Measurements from ENCODE around the gene WWC2.

WWC2 gene

GRCh38 chr4:183303301-183303700 lies 204.2 kb downstream of the WWC2 start:
- no peak overlapping the region for H3K4me3 ChIP-seq (ENCODE audit: low read depth, low read length)
- DNase-seq: no peak
- no peak overlapping the region for H3K27ac ChIP-seq
- H3K9me3 ChIP-seq (ENCODE audit: severe bottlenecking): no peaks in the 10 kb centered on the region
- TF ChIP-seq, protein P1, sequence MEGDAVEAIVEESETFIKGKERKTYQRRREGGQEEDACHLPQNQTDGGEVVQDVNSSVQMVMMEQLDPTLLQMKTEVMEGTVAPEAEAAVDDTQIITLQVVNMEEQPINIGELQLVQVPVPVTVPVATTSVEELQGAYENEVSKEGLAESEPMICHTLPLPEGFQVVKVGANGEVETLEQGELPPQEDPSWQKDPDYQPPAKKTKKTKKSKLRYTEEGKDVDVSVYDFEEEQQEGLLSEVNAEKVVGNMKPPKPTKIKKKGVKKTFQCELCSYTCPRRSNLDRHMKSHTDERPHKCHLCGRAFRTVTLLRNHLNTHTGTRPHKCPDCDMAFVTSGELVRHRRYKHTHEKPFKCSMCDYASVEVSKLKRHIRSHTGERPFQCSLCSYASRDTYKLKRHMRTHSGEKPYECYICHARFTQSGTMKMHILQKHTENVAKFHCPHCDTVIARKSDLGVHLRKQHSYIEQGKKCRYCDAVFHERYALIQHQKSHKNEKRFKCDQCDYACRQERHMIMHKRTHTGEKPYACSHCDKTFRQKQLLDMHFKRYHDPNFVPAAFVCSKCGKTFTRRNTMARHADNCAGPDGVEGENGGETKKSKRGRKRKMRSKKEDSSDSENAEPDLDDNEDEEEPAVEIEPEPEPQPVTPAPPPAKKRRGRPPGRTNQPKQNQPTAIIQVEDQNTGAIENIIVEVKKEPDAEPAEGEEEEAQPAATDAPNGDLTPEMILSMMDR (IDR thresholded peaks at IDR 0.05; ENCODE audit: low read depth, low read length): no peak
- H3K36me3 ChIP-seq: no peaks in the 10 kb centered on the region
- H3K27me3 ChIP-seq (ENCODE audit: insufficient read depth, low read depth, severe bottlenecking): no peaks in the 10 kb centered on the region

- Histone ChIP-seq H3K27ac (no peak overlapping the region), H3K36me3 (no peaks in the 10 kb centered on the region), H3K4me3 (ENCODE audit: low read depth, low read length) (no peak overlapping the region), H3K9me3 (ENCODE audit: severe bottlenecking) (no peaks in the 10 kb centered on the region), H3K27me3 (ENCODE audit: insufficient read depth, low read depth, severe bottlenecking) (no peaks in the 10 kb centered on the region)
- TF ChIP-seq, protein P1 (IDR thresholded peaks at IDR 0.05; ENCODE audit: low read depth, low read length): no peak
- DNase-seq: no peak
Observed at GRCh38 chr4:183304067-183304466, 205.0 kb downstream of the WWC2 start.

GRCh38 chr4:183304538-183304937 lies 205.5 kb downstream of the WWC2 start:
- TF ChIP-seq, protein P1 (IDR thresholded peaks at IDR 0.05; ENCODE audit: low read depth, low read length): no peak
- H3K36me3 ChIP-seq: no peaks in the 10 kb centered on the region

DNA sequence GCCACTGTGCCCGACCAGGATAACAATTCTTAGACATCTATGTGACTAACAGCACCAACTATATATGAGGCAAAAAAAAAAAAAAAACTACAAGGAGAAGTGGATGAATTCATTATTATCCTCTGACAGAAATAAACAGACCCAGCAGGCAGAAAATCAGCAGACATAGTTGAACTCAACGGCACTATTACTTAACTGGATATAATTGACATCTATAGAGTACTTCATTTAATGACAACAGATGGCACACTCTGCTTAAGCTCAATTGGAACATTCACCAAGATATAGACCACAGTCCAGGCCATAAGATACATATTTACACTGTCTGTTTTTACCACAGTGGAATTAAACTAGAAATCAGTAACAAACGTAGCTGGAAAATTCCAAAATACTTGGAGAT lies 207.8 kb downstream of the WWC2 start:
- Histone ChIP-seq H3K27me3 (ENCODE audit: insufficient read depth, low read depth, severe bottlenecking) (no peaks in the 10 kb centered on the region), H3K36me3 (no peaks in the 10 kb centered on the region), H3K27ac (no peak overlapping the region), H3K4me3 (ENCODE audit: low read depth, low read length) (no peak overlapping the region), H3K9me3 (ENCODE audit: severe bottlenecking) (no peaks in the 10 kb centered on the region)
- DNase-seq: no peak
- TF ChIP-seq, protein P1 (IDR thresholded peaks at IDR 0.05; ENCODE audit: low read depth, low read length): no peak

More at GRCh38 chr4:183304538-183304937, 205.5 kb downstream of the WWC2 start:
- no peak overlapping the region for H3K27ac ChIP-seq
- no peak overlapping the region for H3K4me3 ChIP-seq (ENCODE audit: low read depth, low read length)
- DNase-seq: no peak
- no peaks in the 10 kb centered on the region for H3K9me3 ChIP-seq (ENCODE audit: severe bottlenecking)
- no peaks in the 10 kb centered on the region for H3K27me3 ChIP-seq (ENCODE audit: insufficient read depth, low read depth, severe bottlenecking)

DNA sequence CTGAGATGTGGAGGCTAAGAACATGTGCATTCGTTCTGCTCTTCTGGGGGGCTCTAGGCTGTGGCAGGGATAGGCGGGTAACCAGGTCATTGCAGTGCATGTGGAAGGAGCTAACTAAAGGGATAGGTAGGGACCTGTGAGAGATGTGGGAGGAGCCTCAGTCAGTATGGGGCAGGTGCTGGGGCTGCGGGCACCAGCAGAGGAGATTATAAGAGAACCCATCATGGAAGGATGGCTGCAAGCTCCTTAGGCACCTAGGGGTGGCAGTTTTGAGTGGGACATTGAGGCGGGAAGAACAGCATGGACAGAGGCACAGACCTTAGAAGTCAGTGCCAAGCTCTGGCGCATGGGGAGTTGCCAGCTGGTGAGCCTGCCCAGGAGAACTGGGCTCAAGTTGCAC lies 213.8 kb downstream of the WWC2 start:
- no peaks in the 10 kb centered on the region for H3K27me3 ChIP-seq (ENCODE audit: insufficient read depth, low read depth, severe bottlenecking)
- H3K27ac ChIP-seq: no peak overlapping the region
- TF ChIP-seq, protein P1 (IDR thresholded peaks at IDR 0.05; ENCODE audit: low read depth, low read length): no peak
- no peaks in the 10 kb centered on the region; the same call in 1 of the 2 replicates for H3K36me3 ChIP-seq
- H3K9me3 ChIP-seq (ENCODE audit: severe bottlenecking): no peaks in the 10 kb centered on the region
- no peak overlapping the region for H3K4me3 ChIP-seq (ENCODE audit: low read depth, low read length)
- DNase-seq: no peak

DNA sequence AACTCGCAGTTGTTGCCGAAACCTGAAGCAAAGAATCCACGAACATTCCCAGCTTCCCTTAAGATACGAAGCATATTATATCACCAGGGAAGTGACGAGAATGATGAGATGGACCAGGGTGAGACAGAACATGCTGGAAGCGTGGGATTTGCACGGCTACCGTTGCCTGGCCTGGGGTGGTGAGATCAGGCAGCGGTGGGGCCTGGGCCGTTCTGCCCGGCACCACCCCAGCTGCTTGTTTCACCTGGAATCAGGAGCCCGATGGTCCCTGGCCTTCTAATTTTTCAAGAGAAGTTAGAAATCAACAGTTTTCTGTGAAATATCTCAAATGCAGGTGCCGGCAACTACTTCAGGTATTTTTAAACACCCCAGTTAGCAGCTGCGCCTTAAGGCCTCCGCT lies 215.3 kb downstream of the WWC2 start:
- Histone ChIP-seq H3K27me3 (ENCODE audit: insufficient read depth, low read depth, severe bottlenecking) (no peaks in the 10 kb centered on the region), H3K36me3 (no peaks in the 10 kb centered on the region; the same call in 1 of the 2 replicates), H3K4me3 (ENCODE audit: low read depth, low read length) (no peak overlapping the region), H3K9me3 (ENCODE audit: severe bottlenecking) (no peaks in the 10 kb centered on the region), H3K27ac (no peak overlapping the region)
- no peak for DNase-seq
- TF ChIP-seq, protein P1 (IDR thresholded peaks at IDR 0.05; ENCODE audit: low read depth, low read length): no peak
